HG03280 (cell line): ENCODE results near the gene CBX4.

Experiments used
- ATAC-seq: cut with Tn5 transposase; IDR thresholded peaks from one replicate; pipeline ENCODE4 v1.9.1; 2021; ENCODE audit warnings: mild to moderate bottlenecking, moderate library complexity; ENCODE audit not compliant: unreplicated experiment

The CBX4 gene

GRCh38 chr17:79842656-79843473 lies 3.6 kb upstream of the CBX4 start:
- no peak for ATAC-seq

GRCh38 chr17:79842136-79842655 lies 3.0 kb upstream of the CBX4 start:
- ATAC-seq = no peak

GRCh38 chr17:79841369-79842135 lies 2.3 kb upstream of the CBX4 start:
- no peak for ATAC-seq

- ATAC-seq = no peak
Observed at GRCh38 chr17:79840989-79841286, 1.7 kb upstream of the CBX4 start.

GRCh38 chr17:79840269-79840988 lies 1.2 kb upstream of the CBX4 start:
- ATAC-seq = no peak

GRCh38 chr17:79838522-79839274 lies 542 bp downstream of the CBX4 start:
- ATAC-seq = peak; percentile 36

GRCh38 chr17:79837888-79838521 lies 1.2 kb downstream of the CBX4 start:
- no peak for ATAC-seq

GRCh38 chr17:79836972-79837887 lies 2.0 kb downstream of the CBX4 start:
- ATAC-seq = no peak

- no peak for ATAC-seq
Observed at GRCh38 chr17:79836510-79836971, 2.7 kb downstream of the CBX4 start.

- no peak for ATAC-seq
Observed at GRCh38 chr17:79835953-79836509, 3.2 kb downstream of the CBX4 start.

- ATAC-seq = no peak
Observed at GRCh38 chr17:79835470-79835899, 3.8 kb downstream of the CBX4 start.

- ATAC-seq = no peak
Observed at GRCh38 chr17:79834565-79835469, 4.4 kb downstream of the CBX4 start.

GRCh38 chr17:79833744-79834564 lies 5.3 kb downstream of the CBX4 start:
- ATAC-seq = no peak

- no peak for ATAC-seq
Observed at GRCh38 chr17:79833110-79833450, 6.2 kb downstream of the CBX4 start.

- no peak for ATAC-seq
Observed at GRCh38 chr17:79832218-79833109, 6.8 kb downstream of the CBX4 start.
